Right forelimb (tissue), 1 donor: ENCODE measurements around the gene GID8.
"Not testable (repeated sequence)": the region's sequence is repeated elsewhere in the genome, so short reads cannot be mapped to it uniquely, and the experiment has no call there.

Source experiments
- DNase-seq: peaks from one replicate; pipeline ENCODE4 v3.0.0-alpha.2; 2018

The GID8 gene

DNA sequence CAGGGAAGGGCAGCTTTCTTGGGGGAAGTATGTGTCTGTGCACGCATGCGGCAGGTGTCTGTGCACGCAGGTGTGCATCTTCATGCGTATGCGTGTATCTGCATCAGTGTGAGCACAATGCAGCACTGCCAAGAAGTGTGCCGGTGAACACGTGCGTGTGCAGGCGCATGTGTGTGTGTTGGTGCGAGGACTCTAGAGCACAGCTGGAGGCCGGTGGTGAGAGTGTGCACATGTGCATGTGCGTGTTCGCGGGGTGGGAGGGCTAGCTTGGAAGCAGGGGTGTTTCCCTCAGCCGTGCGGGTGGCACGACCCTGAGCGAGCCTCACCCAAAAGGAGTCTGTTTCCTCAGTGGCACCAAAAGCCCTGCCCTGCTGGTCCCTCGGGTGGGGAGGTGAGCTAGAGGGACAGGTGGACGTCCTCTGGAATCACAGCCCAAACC, 22.1 kb downstream of the GID8 start:
- DNase-seq: no peak

DNA sequence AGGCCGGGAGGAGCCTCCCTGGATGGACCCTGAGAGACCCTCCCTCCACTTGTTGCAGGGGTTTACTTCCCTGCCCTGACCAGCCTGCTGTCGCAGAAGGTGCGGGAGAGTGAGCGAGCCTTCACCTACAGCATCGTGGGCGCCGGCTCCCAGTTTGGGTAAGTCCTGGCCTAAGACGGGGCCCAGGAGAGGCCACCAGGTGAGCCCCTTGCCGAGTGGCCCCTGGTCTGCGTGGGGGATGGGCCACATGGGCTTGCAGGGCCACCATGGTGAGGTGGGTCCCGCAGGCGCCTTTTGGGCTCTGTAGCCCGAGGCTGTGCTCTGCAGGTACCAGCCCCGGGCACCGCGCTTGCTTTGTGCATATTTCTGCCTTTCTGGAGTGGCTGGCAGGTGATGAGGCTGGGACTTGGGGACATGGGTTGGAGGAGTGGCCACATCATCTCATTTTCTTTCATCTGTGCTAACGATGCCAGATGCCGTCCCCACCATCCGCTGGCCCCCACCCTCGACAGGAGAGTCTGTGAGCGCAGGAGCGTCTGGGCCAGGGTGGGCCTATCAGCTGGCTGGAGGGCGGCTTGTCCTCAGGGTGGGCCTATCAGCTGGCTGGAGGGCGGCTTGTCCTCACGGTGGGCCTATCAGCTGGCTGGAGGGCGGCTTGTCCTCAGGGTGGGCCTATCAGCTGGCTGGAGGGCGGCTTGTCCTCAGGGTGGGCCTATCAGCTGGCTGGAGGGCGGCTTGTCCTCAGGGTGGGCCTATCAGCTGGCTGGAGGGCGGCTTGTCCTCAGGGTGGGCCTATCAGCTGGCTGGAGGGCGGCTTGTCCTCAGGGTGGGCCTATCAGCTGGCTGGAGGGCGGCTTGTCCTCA, 22.7 kb downstream of the GID8 start:
- DNase-seq: not testable (repeated sequence)

DNA sequence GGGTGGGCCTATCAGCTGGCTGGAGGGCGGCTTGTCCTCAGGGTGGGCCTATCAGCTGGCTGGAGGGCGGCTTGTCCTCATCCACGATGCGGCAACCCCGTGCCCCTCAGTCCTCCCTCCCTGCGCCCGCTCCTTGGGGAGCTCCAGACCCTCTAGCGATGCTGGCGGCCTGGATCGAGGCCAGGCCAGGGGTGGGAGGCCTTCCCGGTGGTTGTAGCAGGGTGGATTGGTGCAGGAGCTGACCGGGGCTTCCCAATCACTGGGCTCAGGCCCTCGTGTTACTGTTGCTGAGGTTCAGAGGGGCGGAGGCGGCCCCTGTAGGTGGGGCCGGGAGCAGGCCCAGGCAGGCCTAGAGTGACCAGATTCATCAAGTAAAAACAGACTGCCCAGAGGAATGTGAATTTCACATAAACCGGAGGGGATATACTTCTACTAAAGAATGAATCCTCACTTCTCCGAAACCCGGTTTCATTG, 23.4 kb downstream of the GID8 start:
- no peak for DNase-seq

DNA sequence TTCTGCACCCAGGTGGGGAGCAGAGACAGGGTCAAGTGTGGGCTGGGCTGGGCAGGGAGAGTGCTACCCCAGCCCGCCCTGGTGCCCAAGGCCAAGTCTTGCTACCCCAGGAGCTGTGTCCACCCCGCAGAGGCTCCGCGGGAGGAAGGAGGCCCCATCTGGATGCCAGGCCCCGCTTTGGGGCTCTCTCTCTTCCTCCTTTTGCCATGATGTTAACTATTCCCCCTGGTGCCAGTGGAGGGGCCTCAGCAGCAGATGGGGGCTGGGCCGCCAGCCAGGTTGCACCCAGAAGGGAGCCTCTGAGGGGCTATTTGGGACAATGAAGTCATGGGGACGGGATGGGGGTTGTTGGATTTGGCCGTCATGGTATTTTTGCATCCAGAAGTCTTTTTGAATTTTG, 23.9 kb downstream of the GID8 start:
- DNase-seq: no peak

DNA sequence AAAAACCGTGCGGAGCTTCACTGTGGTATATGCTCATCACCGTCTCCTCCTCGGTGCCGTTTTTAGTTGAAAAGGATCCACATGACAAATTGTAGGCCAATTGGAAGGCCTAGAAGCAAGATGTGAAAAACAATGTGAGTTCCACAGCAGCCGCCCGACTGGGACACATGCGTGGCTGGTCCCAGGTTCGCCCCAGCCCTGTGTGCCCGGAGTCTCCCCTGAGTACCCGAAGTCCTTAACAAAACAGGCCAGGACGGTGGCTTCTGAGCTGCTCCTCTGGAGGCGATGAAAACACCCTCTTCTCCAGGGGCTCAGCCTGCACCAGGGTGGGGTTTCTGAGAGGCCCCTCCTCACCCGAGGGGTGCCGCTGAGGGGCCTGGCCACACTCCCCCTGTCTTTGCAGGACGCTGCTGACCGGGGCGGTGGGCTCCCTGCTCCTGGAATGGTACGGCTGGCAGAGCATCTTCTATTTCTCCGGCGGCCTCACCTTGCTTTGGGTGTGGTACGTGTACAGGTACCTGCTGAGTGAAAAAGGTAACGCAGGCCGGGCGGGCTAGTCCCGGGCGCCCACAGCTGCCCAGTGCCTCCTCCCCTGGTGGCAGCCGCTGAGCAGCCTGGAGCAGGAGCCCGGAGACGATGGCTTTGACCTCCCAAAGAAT, 24.4 kb downstream of the GID8 start:
- no peak for DNase-seq

DNA sequence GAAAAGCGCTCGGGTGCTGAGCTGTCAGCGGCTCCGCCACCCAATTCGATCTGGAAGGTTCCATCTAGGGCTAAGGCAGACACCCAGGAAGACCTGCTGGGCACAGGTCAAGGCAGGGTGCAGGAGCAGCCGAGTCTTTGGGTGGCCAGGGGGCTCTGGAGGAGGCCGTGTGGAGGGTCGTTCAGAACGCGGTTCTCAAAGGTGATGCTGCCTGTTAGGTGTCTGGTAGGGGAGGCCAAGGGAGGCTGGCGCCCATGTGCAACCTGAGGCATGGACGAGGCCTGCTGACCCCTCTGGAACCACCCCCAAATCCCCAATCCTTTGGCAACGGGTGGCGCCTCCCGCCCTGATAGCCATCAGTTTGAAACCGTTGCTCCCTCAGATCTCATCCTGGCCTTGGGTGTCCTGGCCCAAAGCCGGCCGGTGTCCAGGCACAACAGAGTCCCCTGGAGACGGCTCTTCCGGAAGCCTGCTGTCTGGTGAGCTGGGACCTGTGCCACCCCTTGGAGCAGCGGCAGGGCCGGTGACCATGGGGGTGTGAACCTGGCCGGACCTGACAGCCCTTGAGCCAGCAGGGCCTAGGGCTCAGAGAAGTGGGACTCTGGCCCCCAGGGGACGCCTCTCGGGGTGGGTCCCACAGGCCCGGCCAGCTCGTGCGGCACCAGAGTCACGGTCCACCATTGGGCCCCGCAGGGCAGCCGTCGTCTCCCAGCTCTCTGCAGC, 25.1 kb downstream of the GID8 start:
- DNase-seq: no peak

DNA sequence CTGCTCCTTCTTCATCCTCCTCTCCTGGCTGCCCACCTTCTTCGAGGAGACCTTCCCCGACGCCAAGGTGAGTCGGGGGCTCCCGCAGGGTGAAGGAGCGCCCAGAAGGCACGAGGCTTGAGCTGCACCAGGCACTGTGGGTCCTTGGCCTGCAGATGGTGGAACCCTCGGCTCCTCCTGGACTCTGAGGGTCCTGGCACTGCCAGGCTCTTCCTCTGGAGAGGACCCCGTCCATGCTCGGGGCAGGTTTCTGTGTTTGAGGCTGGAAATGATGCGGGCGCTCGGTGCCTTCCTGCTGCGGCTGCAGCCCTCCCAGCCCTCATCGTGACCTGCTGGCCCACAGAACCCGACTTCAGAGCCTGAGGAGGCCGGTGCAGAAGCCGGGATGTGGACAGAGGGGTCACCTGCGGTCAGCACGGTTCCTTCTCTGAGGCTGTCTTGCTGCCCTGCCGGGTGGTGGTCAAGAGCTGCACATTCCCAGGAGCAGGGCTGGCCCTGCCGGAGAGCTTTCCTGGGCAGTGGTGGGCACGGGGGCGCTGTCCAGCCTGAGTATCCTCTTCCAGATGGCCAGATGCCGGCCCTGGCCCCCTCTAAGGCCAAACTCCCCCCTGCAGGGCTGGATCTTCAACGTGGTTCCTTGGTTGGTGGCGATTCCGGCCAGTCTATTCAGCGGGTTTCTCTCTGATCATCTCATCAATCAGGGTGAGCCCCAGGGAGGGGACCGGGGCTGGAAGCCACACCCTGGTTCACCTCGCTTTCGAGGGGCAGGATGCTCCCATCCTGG, 25.9 kb downstream of the GID8 start:
- no peak for DNase-seq

DNA sequence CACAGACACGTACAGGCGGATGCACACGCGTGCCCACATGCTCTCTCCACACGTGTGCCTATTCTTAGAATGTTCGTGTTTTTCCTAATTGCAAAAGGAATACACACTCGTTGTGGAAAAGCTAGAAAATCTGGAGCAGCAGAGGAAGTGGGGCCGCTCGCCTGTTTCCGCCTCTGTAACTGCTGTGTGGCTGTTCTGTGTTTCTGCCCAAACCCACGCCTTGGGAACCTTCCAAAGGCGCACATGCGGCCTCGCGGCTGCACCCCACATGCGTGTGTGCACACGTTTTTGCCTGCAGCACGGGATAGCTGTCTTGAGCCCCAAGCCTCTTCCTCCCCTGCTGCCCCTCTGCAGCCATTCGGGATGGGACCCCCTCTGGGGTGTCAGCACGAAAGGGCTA, 26.8 kb downstream of the GID8 start:
- peak; percentile 58 for DNase-seq

DNA sequence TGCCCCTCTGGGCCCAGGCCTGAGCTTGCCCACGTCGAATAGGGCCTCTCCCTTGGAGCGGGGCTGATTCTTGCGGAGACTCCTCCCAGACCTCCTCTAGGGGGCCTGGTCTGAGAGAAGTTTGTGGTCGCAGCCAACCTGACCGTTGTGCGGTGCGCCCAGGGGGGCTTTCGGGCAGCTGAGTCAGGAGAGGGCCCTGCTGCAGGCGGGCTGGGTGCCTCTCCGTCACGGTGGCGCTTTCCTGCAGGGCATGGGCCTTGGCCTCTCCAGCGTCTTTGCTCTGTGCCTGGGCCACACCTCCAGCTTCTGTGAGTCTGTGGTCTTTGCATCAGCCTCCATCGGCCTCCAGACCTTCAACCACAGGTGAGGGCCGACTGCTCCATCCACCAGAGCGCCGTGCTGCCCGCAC, 27.4 kb downstream of the GID8 start:
- DNase-seq: no peak

DNA sequence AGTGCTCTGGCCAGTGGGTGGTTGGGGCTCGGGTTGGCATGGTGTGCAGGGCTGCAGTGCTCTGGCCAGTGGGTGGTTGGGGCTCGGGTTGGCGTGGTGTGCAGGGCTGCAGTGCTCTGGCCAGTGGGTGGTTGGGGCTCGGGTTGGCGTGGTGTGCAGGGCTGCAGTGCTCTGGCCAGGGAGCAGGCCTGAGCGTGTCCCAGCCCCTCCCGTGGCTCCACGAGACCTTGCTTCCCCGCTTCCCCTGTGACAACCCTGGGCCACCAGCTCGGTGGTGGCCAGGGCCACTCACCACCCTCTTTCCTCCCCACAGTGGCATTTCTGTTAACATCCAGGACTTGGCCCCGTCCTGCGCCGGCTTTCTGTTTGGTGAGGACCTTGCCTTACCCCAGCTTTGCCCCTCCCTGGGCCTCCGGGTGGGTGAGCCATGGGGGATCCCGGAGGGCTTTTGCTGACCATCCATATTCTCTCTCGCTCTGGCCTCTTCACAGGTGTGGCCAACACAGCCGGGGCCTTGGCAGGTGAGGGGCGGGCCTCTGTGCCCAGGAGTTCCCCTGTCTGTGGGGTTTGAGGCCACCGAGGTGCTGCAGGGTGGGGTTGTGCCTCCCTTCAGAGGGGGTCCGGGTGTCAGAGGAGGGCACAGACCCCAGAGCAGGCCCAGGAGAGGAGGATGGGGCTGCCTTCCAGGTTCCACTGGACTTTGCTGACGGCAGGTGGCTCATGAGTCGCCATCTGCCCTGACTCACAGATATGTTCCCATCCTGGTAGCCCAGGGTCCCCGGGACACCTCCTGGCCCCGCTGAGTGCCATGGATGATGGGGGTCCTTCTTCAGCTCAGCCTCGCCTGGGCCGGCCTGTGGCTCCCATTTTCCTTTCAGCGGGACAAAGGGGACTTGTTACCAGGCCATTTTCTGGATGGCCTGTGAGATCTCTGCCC, 28.5 kb downstream of the GID8 start:
- DNase-seq: no peak

DNA sequence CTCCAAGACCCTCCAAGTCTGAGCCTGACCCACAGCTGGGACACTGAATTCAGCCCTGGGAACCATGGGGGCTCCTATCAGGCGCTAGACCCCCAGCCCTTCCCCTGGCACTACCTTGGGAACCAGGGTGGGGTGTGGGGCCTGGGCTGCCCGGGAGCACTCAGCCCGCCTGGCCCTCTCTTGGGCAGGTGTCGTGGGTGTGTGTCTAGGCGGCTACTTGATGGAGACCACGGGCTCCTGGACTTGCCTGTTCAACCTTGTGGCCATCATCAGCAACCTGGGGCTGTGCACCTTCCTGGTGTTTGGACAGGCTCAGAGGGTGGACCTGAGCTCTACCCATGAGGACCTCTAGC, 29.2 kb downstream of the GID8 start:
- DNase-seq: no peak

DNA sequence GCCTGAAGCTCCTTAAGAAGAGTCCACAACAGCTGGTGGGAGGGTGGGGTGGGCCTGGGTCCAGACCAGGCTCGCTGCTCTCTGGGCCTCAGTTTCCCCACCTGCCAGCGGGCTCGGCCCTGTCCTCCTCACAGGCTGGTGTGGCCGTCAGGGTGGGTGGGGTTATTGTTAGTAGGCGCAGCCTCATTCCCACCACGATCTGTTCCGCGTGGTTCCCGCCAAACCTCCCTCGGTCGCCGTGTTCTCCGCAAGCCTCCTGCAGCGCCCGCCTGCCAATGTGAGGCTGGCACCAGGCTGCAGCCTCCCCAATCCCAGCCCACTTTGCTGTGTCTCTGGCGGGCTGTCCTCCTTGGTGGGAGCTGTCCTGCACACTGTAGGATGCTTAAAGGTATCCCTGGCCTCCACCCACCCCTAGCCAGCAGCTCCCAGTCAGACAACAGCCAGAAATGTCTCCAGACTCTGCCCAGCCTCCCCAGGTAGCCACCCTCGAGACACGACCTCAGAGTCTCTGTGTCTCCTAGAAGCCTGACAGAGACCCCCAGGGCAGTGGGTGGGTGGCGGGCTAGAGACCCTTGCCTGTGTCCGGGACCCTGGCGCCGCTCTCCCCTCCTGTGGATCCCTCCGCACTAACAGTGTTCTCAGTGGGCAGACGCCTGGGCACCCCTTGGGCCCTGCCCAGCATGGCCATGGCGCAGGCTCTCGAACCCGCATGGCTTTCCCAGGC, 29.8 kb downstream of the GID8 start:
- no peak for DNase-seq

DNA sequence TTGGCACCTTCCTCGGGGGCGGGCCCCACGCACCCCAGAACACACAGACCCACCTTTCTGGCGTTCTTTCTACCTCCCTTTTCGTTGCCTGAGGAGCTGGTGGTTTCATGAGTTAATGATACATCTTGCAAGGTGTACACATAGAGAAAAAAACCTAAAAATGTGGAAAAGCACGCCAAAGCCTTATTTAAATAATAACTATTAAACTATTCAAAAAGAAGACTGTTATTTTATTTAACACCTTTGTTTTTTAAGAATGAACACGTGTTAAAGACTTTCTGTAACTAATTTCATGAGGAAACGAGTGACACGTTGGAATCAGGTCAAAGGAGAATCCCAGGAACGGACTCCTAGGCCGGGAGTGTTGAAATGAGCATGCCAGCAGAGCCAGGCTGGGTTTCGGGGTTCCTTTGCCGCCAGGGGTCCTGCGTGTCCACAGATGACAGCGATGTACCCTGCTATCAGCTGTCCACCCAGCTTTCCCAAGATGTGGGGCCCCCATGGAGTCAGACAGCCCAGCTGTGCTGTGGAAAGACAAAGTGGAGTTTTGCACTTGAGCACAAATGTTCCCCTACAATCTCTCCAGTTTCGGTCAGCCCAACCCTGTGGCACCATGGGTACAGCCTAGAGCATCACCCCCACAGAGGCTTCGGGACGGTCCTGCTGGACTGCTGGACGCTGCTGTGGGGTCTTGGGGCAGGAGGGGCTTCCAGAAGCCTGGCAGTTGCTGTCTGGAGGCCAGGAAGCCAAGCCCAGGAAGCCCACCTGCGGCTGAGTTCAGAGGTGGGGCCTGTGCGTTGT, 30.6 kb downstream of the GID8 start:
- DNase-seq: no peak

DNA sequence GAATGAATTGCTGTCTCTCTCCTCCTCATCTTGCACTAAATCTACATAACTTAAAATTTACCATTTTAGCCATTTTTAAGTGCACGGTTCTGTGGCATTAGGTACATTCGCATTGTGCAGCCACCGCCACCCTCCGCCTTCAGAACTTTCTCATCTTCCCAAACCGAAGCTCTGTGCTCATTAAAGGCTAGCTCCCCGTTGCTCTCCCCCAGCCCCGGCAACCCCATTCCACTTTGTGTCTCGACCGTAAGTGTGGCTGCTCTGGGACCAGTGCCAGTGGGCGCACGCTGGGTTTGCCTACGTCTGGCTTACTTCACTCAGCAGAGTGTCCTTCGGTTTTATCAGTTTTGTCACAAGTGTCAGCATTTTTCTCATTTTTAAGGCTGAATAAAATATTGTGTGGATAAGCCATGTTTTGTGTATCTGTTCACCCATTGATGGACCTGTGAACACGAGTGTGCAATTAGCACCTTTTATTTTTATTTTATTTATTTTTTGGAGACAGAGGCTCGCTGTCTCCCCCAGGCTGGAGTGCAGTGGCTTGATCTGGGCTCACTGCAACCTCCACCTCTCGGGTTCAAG, 31.3 kb downstream of the GID8 start:
- DNase-seq: no peak

DNA sequence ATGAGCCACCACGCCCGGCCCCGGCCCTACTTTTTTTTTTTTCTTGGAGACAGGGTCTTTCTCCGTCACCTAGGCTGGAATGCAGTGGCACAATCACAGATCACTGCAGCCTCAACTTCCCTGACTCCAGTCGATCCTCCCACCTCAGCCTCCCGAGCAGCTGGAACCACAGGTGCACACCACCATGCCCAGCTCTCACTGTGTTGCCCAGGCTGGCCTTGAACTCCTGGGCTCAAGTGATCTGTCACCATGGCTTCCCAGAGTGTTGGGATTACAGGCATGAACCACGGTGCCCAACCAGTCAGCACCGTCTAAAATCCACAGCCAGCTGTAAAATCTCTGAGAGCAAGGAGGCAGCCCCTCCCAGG, 32.0 kb downstream of the GID8 start:
- no peak for DNase-seq

DNA sequence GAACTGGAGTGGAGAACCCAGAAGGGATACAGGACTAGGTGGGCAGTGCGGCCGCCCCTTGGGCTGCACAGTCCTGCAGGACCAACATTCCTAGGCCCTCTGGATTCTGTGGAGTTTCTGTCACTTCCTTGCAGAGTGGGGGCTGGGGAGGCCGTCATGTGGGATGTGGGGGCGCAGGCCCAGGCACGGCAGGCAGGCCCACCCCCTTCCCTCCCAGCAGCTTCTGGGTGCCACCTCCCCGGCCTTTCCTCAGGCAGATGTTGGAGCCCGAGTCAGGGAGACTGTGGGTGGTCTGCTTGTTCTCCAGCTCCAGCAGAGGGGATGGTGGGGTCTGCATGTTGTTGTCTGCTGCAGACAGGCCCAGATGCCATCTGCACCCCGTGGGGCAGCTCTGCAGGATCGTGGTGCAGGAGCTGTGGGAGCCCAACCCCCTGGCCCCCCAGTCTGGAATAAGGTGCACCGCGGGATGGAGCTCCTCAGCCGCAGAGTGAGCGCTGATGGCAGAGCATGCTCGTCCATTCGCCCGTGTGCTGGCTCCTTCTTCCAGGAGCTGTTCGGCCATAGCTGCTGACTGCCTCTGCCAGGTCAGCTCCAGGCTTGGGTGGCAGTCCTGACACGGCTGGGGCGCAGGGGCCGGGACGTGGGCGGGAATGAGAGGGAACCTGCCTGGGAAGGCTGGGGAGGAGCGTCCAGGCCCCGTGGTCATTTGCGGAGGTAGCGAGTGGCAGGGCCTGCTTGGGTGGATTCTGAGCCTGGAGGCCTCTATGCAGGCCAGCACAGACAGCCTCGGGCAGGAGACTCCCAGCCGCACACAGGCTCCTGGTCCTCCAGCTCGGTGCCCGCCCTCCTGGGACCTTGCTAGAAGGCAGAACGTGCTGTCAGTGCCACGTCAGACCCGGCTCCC, 32.6 kb downstream of the GID8 start:
- DNase-seq: no peak

DNA sequence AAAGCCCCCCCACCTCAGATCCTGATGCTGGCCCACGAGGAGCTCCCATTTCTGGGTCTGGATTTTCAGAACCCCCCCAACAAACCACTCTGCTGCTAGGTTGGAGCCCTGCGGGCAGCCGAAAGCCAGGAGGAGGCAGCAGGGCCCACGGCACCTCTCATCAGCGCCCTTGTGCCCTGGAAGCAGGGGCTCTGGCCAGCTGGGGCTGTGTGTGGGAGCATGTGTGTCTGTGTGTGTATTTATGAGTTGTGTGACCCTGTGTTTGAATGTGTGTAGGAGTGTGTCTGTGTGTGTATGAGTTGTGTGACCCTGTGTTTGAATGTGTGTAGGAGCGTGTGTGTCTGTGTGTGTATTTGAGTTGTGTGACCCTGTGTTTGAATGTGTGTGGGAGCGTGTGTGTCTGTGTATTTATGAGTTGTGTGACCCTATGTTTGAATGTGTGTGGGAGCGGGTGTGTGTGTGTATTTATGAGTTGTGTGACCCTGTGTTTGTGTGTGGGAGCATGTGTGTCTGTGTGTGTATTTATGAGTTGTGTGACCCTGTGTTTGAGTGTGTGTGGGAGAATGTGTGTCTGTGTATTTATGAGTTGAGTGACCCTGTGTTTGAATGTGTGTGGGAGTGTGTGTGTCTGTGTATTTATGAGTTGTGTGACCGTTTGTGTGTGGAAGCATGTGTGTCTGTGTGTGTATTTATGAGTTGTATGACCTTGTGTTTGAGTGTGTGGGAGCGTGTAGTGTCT, 33.4 kb downstream of the GID8 start:
- DNase-seq: no peak
